DND-41 (cell line): ENCODE data around the gene GFPT1.
"Not testable (repeated sequence)": the region's sequence is repeated elsewhere in the genome, so short reads cannot be mapped to it uniquely, and the experiment has no call there.

Experiments
- ATAC-seq: fragments of 200-7000 bp; cut with Tn5 transposase; 3 replicates; pipeline ENCODE4 v1.9.1; 2021; ENCODE audit warnings: low read depth; ENCODE audit not compliant: insufficient read depth
- DNase-seq: peaks from one replicate; pipeline ENCODE4 v3.0.0-alpha.2; 2020
- H2AFZ ChIP-seq: 2 replicates; pipeline ENCODE4 v1.6.0; 2012; ENCODE audit warnings: low read depth, low read length
- H3K27ac ChIP-seq: 2 replicates; pipeline ENCODE4 v1.5.1; 2012; ENCODE audit warnings: low read length, inconsistent platforms
- H3K27me3 ChIP-seq: fragments of 200-600 bp; sonication (generic); 2 replicates; pipeline ENCODE4 v1.6.0; 2012; ENCODE audit warnings: low read length, mild to moderate bottlenecking, inconsistent platforms; ENCODE audit not compliant: insufficient read depth, poor library complexity
- H3K36me3 ChIP-seq: 2 replicates; pipeline ENCODE4 v1.5.1; 2012; ENCODE audit warnings: low read length, inconsistent platforms; ENCODE audit not compliant: insufficient read depth
- H3K4me1 ChIP-seq: 2 replicates; pipeline ENCODE4 v1.5.1; 2012; ENCODE audit warnings: mild to moderate bottlenecking, low read length; ENCODE audit not compliant: insufficient read depth
- H3K4me2 ChIP-seq: 2 replicates; pipeline ENCODE4 v1.6.0; 2012; ENCODE audit warnings: mild to moderate bottlenecking, moderate library complexity, low read length, inconsistent platforms; ENCODE audit not compliant: insufficient read depth
- H3K4me3 ChIP-seq, 2 experiments: fragments of 200-600 bp in 1 of 2; shearing (Covaris generic) in 1 of 2; 2 replicates each; pipeline ENCODE4 v1.5.1; 2012 to 2016; ENCODE audit warnings: inconsistent platforms in 2 of 2, low read length in 2 of 2, mild to moderate bottlenecking in 2 of 2, low read depth in 1 of 2, moderate library complexity in 1 of 2
- H3K79me2 ChIP-seq: 2 replicates; pipeline ENCODE4 v1.6.0; 2012; ENCODE audit warnings: low read length, inconsistent platforms; ENCODE audit not compliant: insufficient read depth
- H3K9ac ChIP-seq: 2 replicates; pipeline ENCODE4 v1.6.0; 2012; ENCODE audit warnings: low read depth, mild to moderate bottlenecking, inconsistent platforms, low read length, moderate library complexity
- H3K9me3 ChIP-seq: 2 replicates; pipeline ENCODE4 v1.5.1; 2012; ENCODE audit warnings: low read length, moderate library complexity, mild to moderate bottlenecking, inconsistent platforms; ENCODE audit not compliant: insufficient read depth, severe bottlenecking
- H4K20me1 ChIP-seq: 2 replicates; pipeline ENCODE4 v1.6.0; 2012; ENCODE audit warnings: low read length; ENCODE audit not compliant: insufficient read depth
- EZH2 ChIP-seq: IDR thresholded peaks from 3 replicates; pipeline ENCODE4 v1.6.1; 2012; ENCODE audit warnings: borderline replicate concordance, low read depth, mild to moderate bottlenecking, moderate library complexity, low read length, inconsistent platforms; ENCODE audit not compliant: severe bottlenecking
- TF ChIP-seq, protein P1 (sequence below): IDR thresholded peaks from 2 replicates; pipeline ENCODE4 v1.5.1; 2012; ENCODE audit warnings: borderline replicate concordance, low read length, moderate library complexity, mild to moderate bottlenecking; ENCODE audit not compliant: poor library complexity, severe bottlenecking; ENCODE audit errors: extremely low read depth

Gene GFPT1

DNA sequence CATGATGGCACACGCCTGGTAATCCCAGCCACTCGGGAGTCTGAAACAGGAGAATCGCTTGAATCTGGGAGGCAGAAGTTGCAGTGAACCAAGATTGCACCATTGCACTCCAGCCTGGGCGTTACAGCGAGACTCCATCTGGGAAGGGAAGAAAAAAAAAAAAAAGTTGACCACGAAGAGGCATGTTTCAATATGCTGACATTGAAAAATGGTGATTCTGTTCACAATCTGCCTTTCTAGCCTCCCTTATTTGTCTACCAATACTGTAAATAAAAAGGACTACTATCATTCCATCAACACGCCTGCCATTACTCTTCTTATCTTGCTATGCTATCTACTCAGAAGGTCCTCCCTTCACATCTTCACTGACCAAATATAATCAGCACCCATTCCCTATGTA, 18.4 kb downstream of the GFPT1 start:
- no peak overlapping the region for H3K4me3 ChIP-seq
- no peak for TF ChIP-seq EZH2
- TF ChIP-seq, protein P1, sequence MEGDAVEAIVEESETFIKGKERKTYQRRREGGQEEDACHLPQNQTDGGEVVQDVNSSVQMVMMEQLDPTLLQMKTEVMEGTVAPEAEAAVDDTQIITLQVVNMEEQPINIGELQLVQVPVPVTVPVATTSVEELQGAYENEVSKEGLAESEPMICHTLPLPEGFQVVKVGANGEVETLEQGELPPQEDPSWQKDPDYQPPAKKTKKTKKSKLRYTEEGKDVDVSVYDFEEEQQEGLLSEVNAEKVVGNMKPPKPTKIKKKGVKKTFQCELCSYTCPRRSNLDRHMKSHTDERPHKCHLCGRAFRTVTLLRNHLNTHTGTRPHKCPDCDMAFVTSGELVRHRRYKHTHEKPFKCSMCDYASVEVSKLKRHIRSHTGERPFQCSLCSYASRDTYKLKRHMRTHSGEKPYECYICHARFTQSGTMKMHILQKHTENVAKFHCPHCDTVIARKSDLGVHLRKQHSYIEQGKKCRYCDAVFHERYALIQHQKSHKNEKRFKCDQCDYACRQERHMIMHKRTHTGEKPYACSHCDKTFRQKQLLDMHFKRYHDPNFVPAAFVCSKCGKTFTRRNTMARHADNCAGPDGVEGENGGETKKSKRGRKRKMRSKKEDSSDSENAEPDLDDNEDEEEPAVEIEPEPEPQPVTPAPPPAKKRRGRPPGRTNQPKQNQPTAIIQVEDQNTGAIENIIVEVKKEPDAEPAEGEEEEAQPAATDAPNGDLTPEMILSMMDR = no peak
- peaks cover 81% of the 10 kb centered on the region for H3K36me3 ChIP-seq
- no peaks in the 10 kb centered on the region for H3K9me3 ChIP-seq
- 0 out of 2 replicates have a peak, but pooled peaks cover 3% of the 10 kb centered on the region for H3K79me2 ChIP-seq
- no peak overlapping the region for H3K27ac ChIP-seq
- DNase-seq (no peak), ATAC-seq (no peak)
- H3K27me3 ChIP-seq = no peaks in the 10 kb centered on the region
- no peak overlapping the region for H2AFZ ChIP-seq
- no peak overlapping the region for H3K4me2 ChIP-seq
- H4K20me1 ChIP-seq = no peaks in the 10 kb centered on the region
- H3K4me1 ChIP-seq = no peaks in the 10 kb centered on the region
- H3K9ac ChIP-seq = no peak overlapping the region

DNA sequence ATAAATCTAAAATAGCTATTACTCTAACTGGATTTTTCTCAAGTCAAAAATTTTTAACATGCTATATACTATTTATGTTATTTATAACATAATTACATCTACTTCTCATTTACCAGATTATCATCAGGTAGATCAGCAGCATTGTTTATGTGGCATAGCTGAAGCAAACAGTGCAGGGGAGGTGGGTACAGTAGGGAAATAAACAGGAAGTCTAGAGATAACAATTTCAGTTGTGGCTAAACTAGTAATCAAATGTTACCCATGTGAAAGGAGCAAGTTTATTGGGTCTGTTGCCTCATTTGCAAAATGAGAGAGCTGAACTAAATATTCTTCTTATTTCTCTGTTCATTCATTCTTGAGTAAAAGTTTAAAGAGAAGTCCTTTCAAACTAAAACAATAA, 27.7 kb downstream of the GFPT1 start:
- H2AFZ ChIP-seq = no peak overlapping the region
- no peak overlapping the region for H3K4me2 ChIP-seq
- no peaks in the 10 kb centered on the region for H3K79me2 ChIP-seq
- ATAC-seq = no peak
- H3K4me3 ChIP-seq = no peak overlapping the region
- TF ChIP-seq, protein P1 = no peak
- TF ChIP-seq EZH2 = no peak
- H4K20me1 ChIP-seq = no peaks in the 10 kb centered on the region
- H3K4me1 ChIP-seq = no peaks in the 10 kb centered on the region
- no peaks in the 10 kb centered on the region for H3K9me3 ChIP-seq
- no peak overlapping the region for H3K9ac ChIP-seq
- H3K27ac ChIP-seq = no peak overlapping the region
- peaks cover 96% of the 10 kb centered on the region for H3K36me3 ChIP-seq
- no peaks in the 10 kb centered on the region for H3K27me3 ChIP-seq
- DNase-seq = no peak

DNA sequence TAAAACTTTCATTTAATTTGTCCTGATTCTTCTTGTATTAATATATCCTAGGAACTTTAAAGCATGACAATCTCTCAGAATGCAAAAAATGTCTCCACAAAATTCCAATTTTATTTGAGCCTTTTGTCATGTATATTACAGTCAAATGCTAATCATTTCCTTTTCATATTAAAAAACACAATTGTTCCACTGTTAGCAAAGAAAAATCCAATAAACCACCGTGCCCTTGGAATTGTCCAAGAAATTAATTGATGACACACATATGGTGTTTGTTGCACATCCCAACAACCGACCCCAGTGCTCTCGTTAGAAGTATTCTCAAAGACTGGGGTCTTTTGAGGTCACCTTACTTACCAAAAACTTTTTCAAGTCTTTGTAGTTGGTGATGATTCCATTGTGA, 28.1 kb downstream of the GFPT1 start:
- Histone ChIP-seq H3K4me2 (no peak overlapping the region), H3K4me3 (no peak overlapping the region), H3K36me3 (peaks cover 96% of the 10 kb centered on the region), H3K9me3 (no peaks in the 10 kb centered on the region), H3K27ac (no peak overlapping the region), H3K79me2 (no peaks in the 10 kb centered on the region), H2AFZ (no peak overlapping the region), H4K20me1 (no peaks in the 10 kb centered on the region), H3K27me3 (no peaks in the 10 kb centered on the region), H3K9ac (no peak overlapping the region), H3K4me1 (no peaks in the 10 kb centered on the region)
- TF ChIP-seq, protein P1 = no peak
- TF ChIP-seq EZH2 = no peak
- ATAC-seq (no peak), DNase-seq (no peak)

DNA sequence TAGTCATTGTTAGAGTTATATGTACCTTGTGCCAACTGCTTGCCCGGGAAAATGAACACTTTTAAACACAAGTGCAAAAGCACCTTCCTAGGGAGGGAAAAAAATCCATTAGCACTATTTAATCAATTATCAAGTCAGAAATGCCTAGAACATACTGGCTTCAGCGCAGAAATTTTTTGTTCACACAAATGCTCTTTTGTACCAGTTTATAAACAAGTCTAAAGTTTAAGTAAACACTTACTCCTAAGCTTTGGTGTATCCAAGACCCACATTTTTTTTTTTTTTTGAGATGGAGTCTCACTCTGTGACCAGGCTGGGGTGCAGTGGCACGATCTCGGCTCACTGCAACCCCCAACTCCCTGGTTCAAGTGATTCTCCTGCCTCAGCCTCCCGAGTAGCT, 30.6 kb downstream of the GFPT1 start:
- H3K27ac ChIP-seq = no peak overlapping the region
- no peak for TF ChIP-seq EZH2
- TF ChIP-seq, protein P1 = no peak
- no peak overlapping the region for H3K9ac ChIP-seq
- H3K9me3 ChIP-seq = no peaks in the 10 kb centered on the region
- no peak overlapping the region for H2AFZ ChIP-seq
- ATAC-seq (no peak), DNase-seq (no peak)
- no peaks in the 10 kb centered on the region for H3K4me1 ChIP-seq
- peaks cover 90% of the 10 kb centered on the region for H3K36me3 ChIP-seq
- no peaks in the 10 kb centered on the region for H3K27me3 ChIP-seq
- H4K20me1 ChIP-seq = no peaks in the 10 kb centered on the region
- no peak overlapping the region for H3K4me3 ChIP-seq
- H3K4me2 ChIP-seq = no peak overlapping the region
- H3K79me2 ChIP-seq = no peaks in the 10 kb centered on the region

DNA sequence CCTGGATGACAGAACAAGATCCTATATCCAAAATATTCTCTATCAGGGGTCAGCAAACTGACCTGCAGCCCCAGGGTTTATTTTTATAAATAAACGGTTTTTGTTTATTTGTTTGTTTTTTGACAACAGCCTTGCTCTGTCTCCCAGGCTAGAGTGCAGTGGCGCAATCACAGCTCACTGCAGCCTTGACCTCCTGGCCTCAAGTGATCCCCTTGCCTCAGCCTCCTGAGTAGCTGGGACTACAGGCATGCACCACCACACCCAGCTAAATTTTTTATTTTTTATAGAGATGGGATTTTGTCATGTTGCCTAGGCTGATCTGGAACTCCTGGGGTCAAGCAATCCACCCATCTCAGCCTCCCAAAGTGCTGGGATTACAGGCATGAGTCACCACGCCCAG, 32.1 kb downstream of the GFPT1 start:
- H3K79me2 ChIP-seq, H4K20me1 ChIP-seq, H3K9ac ChIP-seq, H3K27ac ChIP-seq, H3K9me3 ChIP-seq, H3K4me3 ChIP-seq, H2AFZ ChIP-seq, H3K4me2 ChIP-seq, H3K27me3 ChIP-seq, DNase-seq, ATAC-seq, H3K4me1 ChIP-seq: not testable (repeated sequence)
- peaks cover 90% of the 10 kb centered on the region for H3K36me3 ChIP-seq
